ENCODE measurements around the gene KCNIP1. TPM values are rescaled to one million over a fixed set of nuclear protein-coding genes. Genes with fewer than 3 reads are reported as not detected.

Gene KCNIP1
- total RNA-seq, 3 donors from 2014 or later (not counting 1 experiment from before 2014, with no cell fraction given), result not detected

DNA sequence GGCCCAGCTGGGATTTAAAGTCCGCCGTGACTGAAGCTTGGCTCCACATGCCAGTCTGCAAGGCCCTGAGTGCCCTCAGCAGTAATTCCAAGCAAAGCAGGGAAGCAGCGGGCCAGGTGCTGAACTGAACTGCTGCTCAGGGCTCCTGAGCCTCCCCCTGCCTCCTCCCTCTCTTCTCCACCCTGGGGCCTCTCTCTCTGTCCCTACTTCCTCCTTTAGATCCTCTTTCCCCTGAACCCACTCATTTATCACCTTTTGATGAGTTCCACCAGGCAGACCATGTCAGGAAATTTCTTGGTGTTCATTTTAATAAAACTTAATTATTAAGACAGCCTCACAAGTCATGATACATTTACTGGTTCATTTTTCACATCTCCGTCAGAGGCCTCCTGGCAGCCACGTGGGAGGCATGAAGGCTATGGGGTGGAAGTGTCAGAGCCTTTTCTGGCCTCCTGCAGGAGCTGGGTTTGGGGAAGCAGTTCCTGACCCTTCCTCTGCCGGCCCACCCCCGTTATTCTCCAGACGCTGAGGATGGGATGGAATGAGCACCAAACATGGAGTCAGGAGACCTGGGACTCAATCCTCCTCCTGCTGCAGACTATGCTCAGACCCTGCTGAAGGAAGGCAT lies 32.2 kb upstream of the KCNIP1 start:
- Mint-ChIP-seq H3K9me3 (no peaks in the 10 kb centered on the region), H3K4me1 (no peaks in the 10 kb centered on the region), H3K4me3 (no peak overlapping the region), H3K27me3 (ENCODE audit: low read depth in 2 of 2) (peaks cover 9 to 30% of the 10 kb centered on the region in 2 donors), H3K36me3 (no peaks in the 10 kb centered on the region), H3K27ac (no peak overlapping the region)
- Histone ChIP-seq H3K27ac (ENCODE audit: low read length) (no peak overlapping the region), H3K27me3 (ENCODE audit: control insufficient read depth, insufficient read depth, low read length) (no peaks in the 10 kb centered on the region), H3K36me3 (ENCODE audit: control insufficient read depth, insufficient read depth, low read length) (no peaks in the 10 kb centered on the region), H3K9me3 (ENCODE audit: control insufficient read depth, insufficient read depth, low read length) (peaks cover 3% of the 10 kb centered on the region), H3K4me3 (ENCODE audit: low read length) (no peak overlapping the region), H3K4me1 (ENCODE audit: control insufficient read depth, insufficient read depth, low read length) (peaks cover 3% of the 10 kb centered on the region)
- intact Hi-C loops (cut with micrococcal nuclease), result no loop called here
- DNase-seq (no peak), ATAC-seq (no peak)
- TF ChIP-seq, protein P1, sequence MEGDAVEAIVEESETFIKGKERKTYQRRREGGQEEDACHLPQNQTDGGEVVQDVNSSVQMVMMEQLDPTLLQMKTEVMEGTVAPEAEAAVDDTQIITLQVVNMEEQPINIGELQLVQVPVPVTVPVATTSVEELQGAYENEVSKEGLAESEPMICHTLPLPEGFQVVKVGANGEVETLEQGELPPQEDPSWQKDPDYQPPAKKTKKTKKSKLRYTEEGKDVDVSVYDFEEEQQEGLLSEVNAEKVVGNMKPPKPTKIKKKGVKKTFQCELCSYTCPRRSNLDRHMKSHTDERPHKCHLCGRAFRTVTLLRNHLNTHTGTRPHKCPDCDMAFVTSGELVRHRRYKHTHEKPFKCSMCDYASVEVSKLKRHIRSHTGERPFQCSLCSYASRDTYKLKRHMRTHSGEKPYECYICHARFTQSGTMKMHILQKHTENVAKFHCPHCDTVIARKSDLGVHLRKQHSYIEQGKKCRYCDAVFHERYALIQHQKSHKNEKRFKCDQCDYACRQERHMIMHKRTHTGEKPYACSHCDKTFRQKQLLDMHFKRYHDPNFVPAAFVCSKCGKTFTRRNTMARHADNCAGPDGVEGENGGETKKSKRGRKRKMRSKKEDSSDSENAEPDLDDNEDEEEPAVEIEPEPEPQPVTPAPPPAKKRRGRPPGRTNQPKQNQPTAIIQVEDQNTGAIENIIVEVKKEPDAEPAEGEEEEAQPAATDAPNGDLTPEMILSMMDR (IDR thresholded peaks at IDR 0.05), result no peak
- WGBS (ENCODE audit: insufficient coverage), result 50% methylated on average over 8 of the region's 8 CpGs

DNA sequence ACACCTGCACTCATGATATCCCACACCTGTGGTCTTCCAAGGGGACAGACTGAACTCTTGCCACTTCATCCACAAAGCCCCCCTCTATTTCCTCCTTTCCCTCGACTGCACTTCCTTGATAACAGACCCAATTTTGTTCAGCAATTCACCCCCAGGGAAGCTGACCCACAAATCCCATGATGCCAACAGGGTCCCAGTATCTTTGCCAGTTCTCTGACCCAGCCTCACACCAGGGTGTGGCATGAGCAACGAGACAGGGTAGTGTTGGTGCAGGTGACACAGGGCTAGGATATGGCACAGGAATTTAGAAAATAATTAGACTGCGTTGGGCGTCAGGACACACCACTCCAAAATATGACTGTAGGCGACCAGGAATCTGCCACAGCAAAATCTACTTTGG lies 30.2 kb upstream of the KCNIP1 start:
- H3K9me3 Mint-ChIP-seq, result no peaks in the 10 kb centered on the region
- no peak overlapping the region for H3K27ac ChIP-seq (ENCODE audit: low read length)
- TF ChIP-seq, protein P1 (IDR thresholded peaks at IDR 0.05), result no peak
- no peak overlapping the region for H3K27ac Mint-ChIP-seq
- WGBS (ENCODE audit: insufficient coverage), result 62% methylated on average over 5 of the region's 5 CpGs
- H3K9me3 ChIP-seq (ENCODE audit: control insufficient read depth, insufficient read depth, low read length), result peaks cover 3% of the 10 kb centered on the region
- DNase-seq (no peak), ATAC-seq (no peak)
- no peaks in the 10 kb centered on the region for H3K36me3 Mint-ChIP-seq
- H3K4me3 ChIP-seq (ENCODE audit: low read length), result no peak overlapping the region
- H3K4me3 Mint-ChIP-seq, result no peak overlapping the region
- peaks cover 3% of the 10 kb centered on the region for H3K4me1 ChIP-seq (ENCODE audit: control insufficient read depth, insufficient read depth, low read length)
- no peaks in the 10 kb centered on the region for H3K27me3 ChIP-seq (ENCODE audit: control insufficient read depth, insufficient read depth, low read length)
- no peaks in the 10 kb centered on the region for H3K4me1 Mint-ChIP-seq
- H3K27me3 Mint-ChIP-seq (ENCODE audit: low read depth in 2 of 2), result peaks cover 9 to 30% of the 10 kb centered on the region in 2 donors
- no peaks in the 10 kb centered on the region for H3K36me3 ChIP-seq (ENCODE audit: control insufficient read depth, insufficient read depth, low read length)
- intact Hi-C loops (cut with micrococcal nuclease), result no loop called here

DNA sequence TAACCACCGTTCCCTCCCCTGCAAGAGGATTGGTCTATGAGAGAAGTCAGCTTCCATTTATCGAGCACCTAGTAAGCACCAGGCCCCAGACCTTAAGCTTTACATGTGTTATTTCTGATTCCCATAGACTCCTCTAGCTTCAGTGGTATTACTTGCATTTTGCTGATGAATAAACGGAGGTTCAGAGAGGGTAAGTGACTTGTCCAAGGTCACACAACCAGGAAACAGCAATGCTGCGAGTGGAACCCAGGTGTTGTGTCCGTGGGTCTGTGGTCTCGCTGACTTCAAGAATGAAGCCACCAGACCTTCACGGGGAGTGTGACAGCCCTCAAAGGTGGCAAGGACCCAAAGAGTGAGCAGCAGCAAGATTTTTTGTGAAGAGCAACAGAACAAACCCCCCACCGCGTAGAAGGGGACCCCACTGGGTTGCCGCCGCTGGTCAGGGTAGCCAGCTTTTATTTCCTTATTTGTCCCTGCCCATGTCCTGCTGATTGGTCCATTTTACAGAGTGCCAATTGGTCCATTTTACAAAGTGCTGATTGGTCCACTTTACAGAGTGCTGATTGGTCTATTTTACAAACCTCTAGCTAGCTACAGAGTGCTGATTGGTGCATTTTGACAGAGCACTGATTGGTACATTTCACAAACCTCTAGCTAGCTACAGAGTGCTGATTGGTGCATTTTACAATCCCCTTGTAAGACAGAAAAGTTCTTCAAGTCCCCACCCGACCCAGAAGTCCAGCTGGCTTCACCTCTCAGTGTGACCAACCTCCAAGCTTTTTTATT lies 29.1 kb upstream of the KCNIP1 start:
- H3K4me3 Mint-ChIP-seq, result no peak overlapping the region
- no peak for DNase-seq
- no peak for ATAC-seq
- TF ChIP-seq, protein P1 (IDR thresholded peaks at IDR 0.05), result no peak
- Histone ChIP-seq H3K4me3 (ENCODE audit: low read length) (no peak overlapping the region), H3K9me3 (ENCODE audit: control insufficient read depth, insufficient read depth, low read length) (peaks cover 3% of the 10 kb centered on the region), H3K4me1 (ENCODE audit: control insufficient read depth, insufficient read depth, low read length) (peaks cover 3% of the 10 kb centered on the region), H3K36me3 (ENCODE audit: control insufficient read depth, insufficient read depth, low read length) (no peaks in the 10 kb centered on the region), H3K27me3 (ENCODE audit: control insufficient read depth, insufficient read depth, low read length) (no peaks in the 10 kb centered on the region), H3K27ac (ENCODE audit: low read length) (no peak overlapping the region)
- intact Hi-C loops (cut with micrococcal nuclease), result no loop called here
- no peaks in the 10 kb centered on the region for H3K36me3 Mint-ChIP-seq
- no peaks in the 10 kb centered on the region for H3K4me1 Mint-ChIP-seq
- H3K27me3 Mint-ChIP-seq (ENCODE audit: low read depth in 2 of 2), result peaks cover 5 to 25% of the 10 kb centered on the region in 2 donors
- WGBS (ENCODE audit: insufficient coverage), result 86% methylated on average over 11 of the region's 12 CpGs
- no peaks in the 10 kb centered on the region for H3K9me3 Mint-ChIP-seq
- H3K27ac Mint-ChIP-seq, result no peak overlapping the region

Data from natural killer cell (primary cell).